Neutrophil (primary cell): ENCODE data around the gene NOL8.

ENCODE experiments used
- H3K27ac ChIP-seq: fragments of 200-600 bp; sonication (generic); 2 replicates; pipeline ENCODE4 v1.5.1; 2016; ENCODE audit warnings: mild to moderate bottlenecking, moderate library complexity
- H3K27me3 ChIP-seq: fragments of 200-600 bp; sonication (generic); 2 replicates; pipeline ENCODE4 v1.6.0; 2016; ENCODE audit warnings: mild to moderate bottlenecking
- H3K36me3 ChIP-seq: fragments of 200-600 bp; sonication (generic); 2 replicates; pipeline ENCODE4 v1.5.1; 2017
- H3K4me1 ChIP-seq, 2 experiments: fragments of 200-600 bp in 1 of 2; sonication (generic) in 1 of 2; 1 replicate in 1 of 2; 2 replicates in 1 of 2; pipeline versions ENCODE4 v1.5.1 to v1.6.1; 2013 to 2016; ENCODE audit warnings: low read depth in 1 of 2, low read length in 1 of 2, mild to moderate bottlenecking in 1 of 2, moderate library complexity in 1 of 2; ENCODE audit not compliant: control insufficient read depth in 1 of 2, insufficient read depth in 1 of 2
- H3K4me3 ChIP-seq, 2 experiments: fragments of 200-600 bp in 1 of 2; sonication (generic) in 1 of 2; 1 replicate in 1 of 2; 2 replicates in 1 of 2; pipeline ENCODE4 v1.5.1; 2013 to 2016; ENCODE audit warnings: low read depth in 1 of 2, low read length in 1 of 2, mild to moderate bottlenecking in 1 of 2, moderate library complexity in 1 of 2
- H3K9me3 ChIP-seq: fragments of 200-600 bp; sonication (generic); 2 replicates; pipeline ENCODE4 v1.5.1; 2016
- CTCF ChIP-seq: fragments of 200-600 bp; sonication (generic); IDR thresholded peaks from 2 replicates; pipeline ENCODE4 v1.5.1; 2016; ENCODE audit warnings: antibody characterized with exemption

The NOL8 gene

GRCh38 chr9:92289708-92290390, 35.3 kb downstream of the NOL8 start:
- Histone ChIP-seq H3K4me3 (no peak overlapping the region), H3K9me3 (no peaks in the 10 kb centered on the region), H3K27ac (no peak overlapping the region), H3K36me3 (peaks cover 7% of the 10 kb centered on the region), H3K27me3 (no peaks in the 10 kb centered on the region), H3K4me1 (peaks cover 17 to 21% of the 10 kb centered on the region in 2 experiments)
- TF ChIP-seq CTCF: no peak

- H3K9me3 ChIP-seq: no peaks in the 10 kb centered on the region
- peaks cover 2% of the 10 kb centered on the region for H3K36me3 ChIP-seq
- peaks cover 16 to 23% of the 10 kb centered on the region in 2 experiments for H3K4me1 ChIP-seq
- no peaks in the 10 kb centered on the region for H3K27me3 ChIP-seq
- H3K27ac ChIP-seq: no peak overlapping the region
- TF ChIP-seq CTCF: no peak
- H3K4me3 ChIP-seq: no peak overlapping the region
Measured at GRCh38 chr9:92279302-92279701, 45.8 kb downstream of the NOL8 start.

- Histone ChIP-seq H3K27ac (no peak overlapping the region), H3K9me3 (no peaks in the 10 kb centered on the region), H3K27me3 (no peaks in the 10 kb centered on the region), H3K4me1 (peaks cover 16 to 23% of the 10 kb centered on the region in 2 experiments), H3K4me3 (no peak overlapping the region), H3K36me3 (peaks cover 4% of the 10 kb centered on the region)
- TF ChIP-seq CTCF: no peak
Measured at GRCh38 chr9:92278110-92278509, 47.0 kb downstream of the NOL8 start.

- Histone ChIP-seq H3K27me3 (no peaks in the 10 kb centered on the region), H3K36me3 (peaks cover 12% of the 10 kb centered on the region), H3K4me3 (peak overlapping the region in 1 of 2 experiments; percentile 19), H3K4me1 (peaks cover 16 to 23% of the 10 kb centered on the region in 2 experiments), H3K27ac (peak overlapping the region; percentile 59), H3K9me3 (no peaks in the 10 kb centered on the region)
- TF ChIP-seq CTCF: no peak
Measured at GRCh38 chr9:92276331-92277032, 48.7 kb downstream of the NOL8 start.

GRCh38 chr9:92275541-92275940, 49.6 kb downstream of the NOL8 start:
- H3K4me1 ChIP-seq: peaks cover 16 to 23% of the 10 kb centered on the region in 2 experiments
- no peak for TF ChIP-seq CTCF
- peaks cover 22% of the 10 kb centered on the region for H3K36me3 ChIP-seq
- peak overlapping the region; percentile 59 for H3K27ac ChIP-seq
- no peak overlapping the region for H3K4me3 ChIP-seq
- H3K27me3 ChIP-seq: no peaks in the 10 kb centered on the region
- H3K9me3 ChIP-seq: no peaks in the 10 kb centered on the region
